Panc1 (cell line): ENCODE results near the gene CEP131.

Source experiments
- TF ChIP-seq, protein P1 (sequence below): fragments of 450-650 bp; IDR thresholded peaks from 2 replicates; pipeline ENCODE4 v1.5.1; 2017; ENCODE audit warnings: mild to moderate bottlenecking
- TF ChIP-seq, protein P2 (sequence below), 2 experiments: IDR thresholded peaks; 2 replicates each; pipeline ENCODE4 v1.6.1; 2011 to 2012; ENCODE audit warnings: low read depth in 2 of 2, control low read depth in 1 of 2, low read length in 1 of 2, mild to moderate bottlenecking in 1 of 2, moderate library complexity in 1 of 2; ENCODE audit not compliant: insufficient read depth in 1 of 2

GRCh38 chr17:81250286-81251093, 27.7 kb upstream of the CEP131 start:
- TF ChIP-seq, protein P1, sequence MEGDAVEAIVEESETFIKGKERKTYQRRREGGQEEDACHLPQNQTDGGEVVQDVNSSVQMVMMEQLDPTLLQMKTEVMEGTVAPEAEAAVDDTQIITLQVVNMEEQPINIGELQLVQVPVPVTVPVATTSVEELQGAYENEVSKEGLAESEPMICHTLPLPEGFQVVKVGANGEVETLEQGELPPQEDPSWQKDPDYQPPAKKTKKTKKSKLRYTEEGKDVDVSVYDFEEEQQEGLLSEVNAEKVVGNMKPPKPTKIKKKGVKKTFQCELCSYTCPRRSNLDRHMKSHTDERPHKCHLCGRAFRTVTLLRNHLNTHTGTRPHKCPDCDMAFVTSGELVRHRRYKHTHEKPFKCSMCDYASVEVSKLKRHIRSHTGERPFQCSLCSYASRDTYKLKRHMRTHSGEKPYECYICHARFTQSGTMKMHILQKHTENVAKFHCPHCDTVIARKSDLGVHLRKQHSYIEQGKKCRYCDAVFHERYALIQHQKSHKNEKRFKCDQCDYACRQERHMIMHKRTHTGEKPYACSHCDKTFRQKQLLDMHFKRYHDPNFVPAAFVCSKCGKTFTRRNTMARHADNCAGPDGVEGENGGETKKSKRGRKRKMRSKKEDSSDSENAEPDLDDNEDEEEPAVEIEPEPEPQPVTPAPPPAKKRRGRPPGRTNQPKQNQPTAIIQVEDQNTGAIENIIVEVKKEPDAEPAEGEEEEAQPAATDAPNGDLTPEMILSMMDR = no peak
- TF ChIP-seq, protein P2, sequence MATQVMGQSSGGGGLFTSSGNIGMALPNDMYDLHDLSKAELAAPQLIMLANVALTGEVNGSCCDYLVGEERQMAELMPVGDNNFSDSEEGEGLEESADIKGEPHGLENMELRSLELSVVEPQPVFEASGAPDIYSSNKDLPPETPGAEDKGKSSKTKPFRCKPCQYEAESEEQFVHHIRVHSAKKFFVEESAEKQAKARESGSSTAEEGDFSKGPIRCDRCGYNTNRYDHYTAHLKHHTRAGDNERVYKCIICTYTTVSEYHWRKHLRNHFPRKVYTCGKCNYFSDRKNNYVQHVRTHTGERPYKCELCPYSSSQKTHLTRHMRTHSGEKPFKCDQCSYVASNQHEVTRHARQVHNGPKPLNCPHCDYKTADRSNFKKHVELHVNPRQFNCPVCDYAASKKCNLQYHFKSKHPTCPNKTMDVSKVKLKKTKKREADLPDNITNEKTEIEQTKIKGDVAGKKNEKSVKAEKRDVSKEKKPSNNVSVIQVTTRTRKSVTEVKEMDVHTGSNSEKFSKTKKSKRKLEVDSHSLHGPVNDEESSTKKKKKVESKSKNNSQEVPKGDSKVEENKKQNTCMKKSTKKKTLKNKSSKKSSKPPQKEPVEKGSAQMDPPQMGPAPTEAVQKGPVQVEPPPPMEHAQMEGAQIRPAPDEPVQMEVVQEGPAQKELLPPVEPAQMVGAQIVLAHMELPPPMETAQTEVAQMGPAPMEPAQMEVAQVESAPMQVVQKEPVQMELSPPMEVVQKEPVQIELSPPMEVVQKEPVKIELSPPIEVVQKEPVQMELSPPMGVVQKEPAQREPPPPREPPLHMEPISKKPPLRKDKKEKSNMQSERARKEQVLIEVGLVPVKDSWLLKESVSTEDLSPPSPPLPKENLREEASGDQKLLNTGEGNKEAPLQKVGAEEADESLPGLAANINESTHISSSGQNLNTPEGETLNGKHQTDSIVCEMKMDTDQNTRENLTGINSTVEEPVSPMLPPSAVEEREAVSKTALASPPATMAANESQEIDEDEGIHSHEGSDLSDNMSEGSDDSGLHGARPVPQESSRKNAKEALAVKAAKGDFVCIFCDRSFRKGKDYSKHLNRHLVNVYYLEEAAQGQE (IDR thresholded peaks at IDR 0.05; ENCODE audit: insufficient read depth in 1 of 2, low read depth in 2 of 2, low read length in 1 of 2) = no peak
